ENCODE results near the gene CNOT11. TPM values are rescaled to one million over a fixed set of nuclear protein-coding genes. Genes with fewer than 3 reads are reported as not detected.
"Not testable (repeated sequence)": the region's sequence is repeated elsewhere in the genome, so short reads cannot be mapped to it uniquely, and the experiment has no call there.

Gene CNOT11
- total RNA-seq, 1 donor from 2014 or later, result 20.1 TPM

- H3K9me3 ChIP-seq, result no peaks in the 10 kb centered on the region
- no peaks in the 10 kb centered on the region for H3K27me3 ChIP-seq
- H3K4me3 ChIP-seq, result peak within 1 kb of the TSS; percentile 65 to 78
- DNase-seq (ENCODE audit: extremely low spot score in 2 of 2), result peak in 1 of 2 donors; percentile 95
- no peaks in the 10 kb centered on the region for H3K36me3 ChIP-seq
- TF ChIP-seq POLR2AphosphoS5 (IDR thresholded peaks at IDR 0.05; ENCODE audit: insufficient read depth in 1 of 2, low read depth in 1 of 2) (peak in 1 of 2 donors; percentile 93), POLR2A (IDR thresholded peaks at IDR 0.05) (peak; percentile 72 to 97), CTCF (IDR thresholded peaks at IDR 0.05) (peak in 1 of 3 experiments; percentile 26)
- H3K27ac ChIP-seq, result peak within 1 kb of the TSS; percentile 87
- intact Hi-C loops (cut with DNase I), result loop anchor here (10.0 kb wide), 1 partner anchor 54 kb away; the partner anchor contains the start of gene CNOT11
- H3K4me1 ChIP-seq, result peaks cover 42% of the 10 kb centered on the region
Measured at GRCh38 chr2:101308432-101309210, 55.9 kb downstream of the CNOT11 start, which contains the start of gene RNF149. Gene RNF149, minus strand, starts transcription at chr2:101308701. Its CDS starts 113 bp downstream, at chr2:101308588.

GRCh38 chr2:101310090-101310833, 57.6 kb downstream of the CNOT11 start:
- Histone ChIP-seq H3K9me3 (no peaks in the 10 kb centered on the region), H3K4me1 (peaks cover 26% of the 10 kb centered on the region), H3K27ac (peak overlapping the region; percentile 5), H3K27me3 (no peaks in the 10 kb centered on the region), H3K36me3 (no peaks in the 10 kb centered on the region), H3K4me3 (no peak overlapping the region)
- no peak for TF ChIP-seq POLR2A (IDR thresholded peaks at IDR 0.05)
- TF ChIP-seq CTCF (IDR thresholded peaks at IDR 0.05), result no peak
- TF ChIP-seq POLR2AphosphoS5 (IDR thresholded peaks at IDR 0.05; ENCODE audit: insufficient read depth in 1 of 2, low read depth in 1 of 2), result no peak
- DNase-seq (ENCODE audit: extremely low spot score in 2 of 2), result no peak
- intact Hi-C loops (cut with DNase I), result no loop called here

GRCh38 chr2:101310834-101311695, 58.4 kb downstream of the CNOT11 start:
- TF ChIP-seq POLR2AphosphoS5 (IDR thresholded peaks at IDR 0.05; ENCODE audit: insufficient read depth in 1 of 2, low read depth in 1 of 2) (no peak), POLR2A (IDR thresholded peaks at IDR 0.05) (no peak), CTCF (IDR thresholded peaks at IDR 0.05) (no peak)
- intact Hi-C loops (cut with DNase I), result no loop called here
- H3K4me1 ChIP-seq, result peaks cover 18% of the 10 kb centered on the region
- H3K9me3 ChIP-seq, result no peaks in the 10 kb centered on the region
- no peak overlapping the region for H3K4me3 ChIP-seq
- H3K36me3 ChIP-seq, result no peaks in the 10 kb centered on the region
- DNase-seq (ENCODE audit: extremely low spot score in 2 of 2), result no peak
- H3K27ac ChIP-seq, result no peak overlapping the region
- no peaks in the 10 kb centered on the region for H3K27me3 ChIP-seq

- TF ChIP-seq POLR2A (IDR thresholded peaks at IDR 0.05), result no peak
- no peak for TF ChIP-seq POLR2AphosphoS5 (IDR thresholded peaks at IDR 0.05; ENCODE audit: insufficient read depth in 1 of 2, low read depth in 1 of 2)
- TF ChIP-seq CTCF (IDR thresholded peaks at IDR 0.05), result no peak
- Histone ChIP-seq H3K4me3 (no peak overlapping the region), H3K36me3 (no peaks in the 10 kb centered on the region), H3K27me3 (no peaks in the 10 kb centered on the region), H3K4me1 (peaks cover 13% of the 10 kb centered on the region), H3K27ac (no peak overlapping the region), H3K9me3 (no peaks in the 10 kb centered on the region)
- no peak for DNase-seq (ENCODE audit: extremely low spot score in 2 of 2)
- intact Hi-C loops (cut with DNase I), result no loop called here
Measured at GRCh38 chr2:101311696-101312017, 59.0 kb downstream of the CNOT11 start.

- H3K36me3 ChIP-seq; H3K9me3 ChIP-seq; H3K4me1 ChIP-seq; intact Hi-C loops (cut with DNase I); H3K27ac ChIP-seq; H3K4me3 ChIP-seq; H3K27me3 ChIP-seq; DNase-seq (ENCODE audit: extremely low spot score in 2 of 2): not testable (repeated sequence)
Measured at GRCh38 chr2:101316568-101316967, 63.9 kb downstream of the CNOT11 start.
